Trophoblast cell (in vitro differentiated cells and primary cell): ENCODE measurements around the gene GUF1.

Source experiments
- DNase-seq, 2 donors: peaks; one replicate each; pipeline ENCODE4 v3.0.0-alpha.2; 2016
- H2AFZ ChIP-seq: 2 replicates; pipeline ENCODE4 v1.6.1; 2013; ENCODE audit warnings: low read length, moderate library complexity, mild to moderate bottlenecking; ENCODE audit not compliant: insufficient read depth, poor library complexity
- H2AK5ac ChIP-seq: 2 replicates; pipeline ENCODE4 v1.6.1; 2013; ENCODE audit warnings: mild to moderate bottlenecking, low read length
- H2BK120ac ChIP-seq: 2 replicates; pipeline ENCODE4 v1.6.1; 2013; ENCODE audit warnings: low read length, mild to moderate bottlenecking, moderate library complexity; ENCODE audit not compliant: insufficient read depth, poor library complexity
- H2BK12ac ChIP-seq: 2 replicates; pipeline ENCODE4 v1.6.1; 2013; ENCODE audit warnings: mild to moderate bottlenecking, low read length, moderate library complexity
- H2BK5ac ChIP-seq: 2 replicates; pipeline ENCODE4 v1.6.1; 2013; ENCODE audit warnings: low read length, low read depth, moderate library complexity, mild to moderate bottlenecking; ENCODE audit not compliant: poor library complexity
- H3K14ac ChIP-seq: 2 replicates; pipeline ENCODE4 v1.6.1; 2013; ENCODE audit warnings: mild to moderate bottlenecking, low read length
- H3K18ac ChIP-seq: 2 replicates; pipeline ENCODE4 v1.6.1; 2013; ENCODE audit warnings: mild to moderate bottlenecking, low read length
- H3K23ac ChIP-seq: 2 replicates; pipeline ENCODE4 v1.6.1; 2013; ENCODE audit warnings: low read length
- H3K27ac ChIP-seq: 2 replicates; pipeline ENCODE4 v1.5.1; 2013; ENCODE audit warnings: low read depth, mild to moderate bottlenecking, inconsistent platforms, low read length, moderate library complexity
- H3K27me3 ChIP-seq: 2 replicates; pipeline ENCODE4 v1.6.1; 2013; ENCODE audit warnings: inconsistent platforms, mild to moderate bottlenecking, low read length, moderate library complexity; ENCODE audit not compliant: insufficient read depth
- H3K36me3 ChIP-seq, 2 experiments: 1 replicate in 1 of 2; 2 replicates in 1 of 2; pipeline ENCODE4 v1.6.1; 2013; ENCODE audit warnings: low read length in 2 of 2, mild to moderate bottlenecking in 2 of 2, moderate library complexity in 1 of 2; ENCODE audit not compliant: insufficient read depth in 2 of 2, control insufficient read depth in 1 of 2
- H3K4ac ChIP-seq: 2 replicates; pipeline ENCODE4 v1.6.1; 2013; ENCODE audit warnings: low read depth, mild to moderate bottlenecking, low read length, moderate library complexity
- H3K4me1 ChIP-seq, 2 experiments: 1 replicate in 1 of 2; 2 replicates in 1 of 2; pipeline ENCODE4 v1.6.1; 2013; ENCODE audit warnings: low read length in 2 of 2, mild to moderate bottlenecking in 2 of 2, moderate library complexity in 1 of 2; ENCODE audit not compliant: insufficient read depth in 2 of 2, control insufficient read depth in 1 of 2
- H3K4me2 ChIP-seq: 2 replicates; pipeline ENCODE4 v1.6.1; 2013; ENCODE audit warnings: inconsistent platforms, mild to moderate bottlenecking, low read length, moderate library complexity
- H3K4me3 ChIP-seq: 2 replicates; pipeline ENCODE4 v1.5.1; 2013; ENCODE audit warnings: mild to moderate bottlenecking, low read depth, low read length, inconsistent platforms
- H3K79me1 ChIP-seq: one replicate; pipeline ENCODE4 v1.6.1; 2013; ENCODE audit warnings: low read length
- H3K79me2 ChIP-seq: 2 replicates; pipeline ENCODE4 v1.6.1; 2013; ENCODE audit warnings: low read length, mild to moderate bottlenecking; ENCODE audit not compliant: control insufficient read depth, insufficient read depth, poor library complexity
- H3K9ac ChIP-seq: 2 replicates; pipeline ENCODE4 v1.6.1; 2013; ENCODE audit warnings: mild to moderate bottlenecking, low read length
- H3K9me3 ChIP-seq: 2 replicates; pipeline ENCODE4 v1.6.1; 2013; ENCODE audit warnings: low read depth, mild to moderate bottlenecking, control low read depth, inconsistent platforms, low read length; ENCODE audit not compliant: insufficient read depth
- H4K12ac ChIP-seq: 2 replicates; pipeline ENCODE4 v1.6.1; 2013; ENCODE audit warnings: low read depth, mild to moderate bottlenecking, low read length, moderate library complexity
- H4K8ac ChIP-seq: 2 replicates; pipeline ENCODE4 v1.6.1; 2013; ENCODE audit warnings: low read depth, mild to moderate bottlenecking, low read length, moderate library complexity
- H4K91ac ChIP-seq: one replicate; pipeline ENCODE4 v1.6.1; 2013; ENCODE audit warnings: low read depth, mild to moderate bottlenecking, low read length, moderate library complexity
- WGBS: extraction: QIAGEN DNeasy Blood & Tissue Kit; methylation state at CpG from one replicate; pipeline ENCODE4 v1.1.7; 2013; ENCODE audit warnings: missing lambda C conversion rate; ENCODE audit not compliant: insufficient read length, insufficient coverage; ENCODE audit errors: extremely low coverage; 5-methylcytosine and 5-hydroxymethylcytosine counted together

The GUF1 gene

GRCh38 chr4:44660396-44660795 lies 17.8 kb upstream of the GUF1 start:
- Histone ChIP-seq H3K14ac (no peak overlapping the region), H3K9ac (no peak overlapping the region), H3K79me1 (no peaks in the 10 kb centered on the region), H2BK5ac (no peak overlapping the region), H3K36me3 (no peaks in the 10 kb centered on the region), H3K9me3 (no peaks in the 10 kb centered on the region), H3K4ac (no peak overlapping the region), H3K27ac (no peak overlapping the region), H4K8ac (no peak overlapping the region), H3K4me3 (no peak overlapping the region), H2BK120ac (no peak overlapping the region), H2BK12ac (no peak overlapping the region), H3K27me3 (no peaks in the 10 kb centered on the region), H2AFZ (no peak overlapping the region), H3K23ac (no peak overlapping the region), H4K91ac (no peak overlapping the region), H4K12ac (no peak overlapping the region), H3K4me1 (no peaks in the 10 kb centered on the region), H3K18ac (no peak overlapping the region), H3K4me2 (no peak overlapping the region), H2AK5ac (no peak overlapping the region), H3K79me2 (no peaks in the 10 kb centered on the region)
- DNase-seq: no peak
- WGBS: no CpG with 5 or more reads among the region's 3 CpGs

- no peak overlapping the region for H4K12ac ChIP-seq
- H3K79me2 ChIP-seq: no peaks in the 10 kb centered on the region
- H3K27me3 ChIP-seq: no peaks in the 10 kb centered on the region
- no peak overlapping the region for H2AK5ac ChIP-seq
- WGBS: no CpG with 5 or more reads among the region's 1 CpG
- no peaks in the 10 kb centered on the region for H3K79me1 ChIP-seq
- H2AFZ ChIP-seq: no peak overlapping the region
- H2BK5ac ChIP-seq: no peak overlapping the region
- no peak overlapping the region for H3K4me2 ChIP-seq
- H3K9ac ChIP-seq: no peak overlapping the region
- no peak overlapping the region for H4K91ac ChIP-seq
- no peaks in the 10 kb centered on the region for H3K36me3 ChIP-seq
- no peak overlapping the region for H3K14ac ChIP-seq
- no peak for DNase-seq
- H3K4me3 ChIP-seq: no peak overlapping the region
- H3K9me3 ChIP-seq: no peaks in the 10 kb centered on the region
- no peak overlapping the region for H4K8ac ChIP-seq
- H2BK120ac ChIP-seq: no peak overlapping the region
- no peaks in the 10 kb centered on the region for H3K4me1 ChIP-seq
- no peak overlapping the region for H3K27ac ChIP-seq
- no peak overlapping the region for H2BK12ac ChIP-seq
- H3K23ac ChIP-seq: no peak overlapping the region
- H3K18ac ChIP-seq: no peak overlapping the region
- no peak overlapping the region for H3K4ac ChIP-seq
These were observed 16.1 kb upstream of the GUF1 start for GRCh38 chr4:44661940-44662622.

- H4K12ac ChIP-seq: no peak overlapping the region
- no peak overlapping the region for H3K14ac ChIP-seq
- no peak overlapping the region for H2BK5ac ChIP-seq
- no peaks in the 10 kb centered on the region for H3K9me3 ChIP-seq
- no peak overlapping the region for H3K9ac ChIP-seq
- no peak overlapping the region for H2AK5ac ChIP-seq
- H4K91ac ChIP-seq: no peak overlapping the region
- DNase-seq: no peak
- no peak overlapping the region for H3K27ac ChIP-seq
- no peak overlapping the region for H3K4me3 ChIP-seq
- no peak overlapping the region for H2BK12ac ChIP-seq
- no peak overlapping the region for H3K23ac ChIP-seq
- no peaks in the 10 kb centered on the region for H3K36me3 ChIP-seq
- no peak overlapping the region for H4K8ac ChIP-seq
- H3K4me1 ChIP-seq: no peaks in the 10 kb centered on the region
- no CpG with 5 or more reads among the region's 2 CpGs for WGBS
- H3K18ac ChIP-seq: no peak overlapping the region
- H3K79me1 ChIP-seq: no peaks in the 10 kb centered on the region
- no peak overlapping the region for H2BK120ac ChIP-seq
- no peak overlapping the region for H3K4me2 ChIP-seq
- no peaks in the 10 kb centered on the region for H3K79me2 ChIP-seq
- H3K4ac ChIP-seq: no peak overlapping the region
- no peak overlapping the region for H2AFZ ChIP-seq
- no peaks in the 10 kb centered on the region for H3K27me3 ChIP-seq
These were observed 15.6 kb upstream of the GUF1 start for GRCh38 chr4:44662623-44663005.

GRCh38 chr4:44663539-44664263 lies 14.5 kb upstream of the GUF1 start:
- H3K4ac ChIP-seq: no peak overlapping the region
- H3K27ac ChIP-seq: no peak overlapping the region
- H3K9me3 ChIP-seq: no peaks in the 10 kb centered on the region
- no peak overlapping the region for H2AFZ ChIP-seq
- DNase-seq: no peak
- no peak overlapping the region for H3K14ac ChIP-seq
- no peaks in the 10 kb centered on the region for H3K79me1 ChIP-seq
- no peaks in the 10 kb centered on the region for H3K27me3 ChIP-seq
- H2BK12ac ChIP-seq: no peak overlapping the region
- H4K12ac ChIP-seq: no peak overlapping the region
- no peak overlapping the region for H3K18ac ChIP-seq
- H3K4me2 ChIP-seq: no peak overlapping the region
- no peaks in the 10 kb centered on the region for H3K36me3 ChIP-seq
- H3K79me2 ChIP-seq: no peaks in the 10 kb centered on the region
- H3K4me3 ChIP-seq: no peak overlapping the region
- no peak overlapping the region for H2BK120ac ChIP-seq
- H2BK5ac ChIP-seq: no peak overlapping the region
- H3K9ac ChIP-seq: no peak overlapping the region
- whole genome bisulfite sequencing: no CpG with 5 or more reads among the region's 20 CpGs
- H3K4me1 ChIP-seq: no peaks in the 10 kb centered on the region
- no peak overlapping the region for H3K23ac ChIP-seq
- no peak overlapping the region for H4K8ac ChIP-seq
- no peak overlapping the region for H4K91ac ChIP-seq
- H2AK5ac ChIP-seq: no peak overlapping the region
